OCI-LY3 (cell line): Measurements from ENCODE around the gene TOMM70.

Experiments used
- EZH2phosphoT487 ChIP-seq: fragments of 200-600 bp; shearing (Covaris generic); IDR thresholded peaks from 2 replicates; pipeline ENCODE4 v1.6.1; 2018; ENCODE audit warnings: antibody characterized with exemption, mixed run types, low read depth
- TF ChIP-seq, protein P1 (sequence below): fragments of 200-600, 300-600 bp; sonication (generic); IDR thresholded peaks from 2 replicates; pipeline ENCODE4 v1.5.1; 2014; ENCODE audit warnings: antibody characterized with exemption, low read length, low read depth

- TF ChIP-seq, protein P1, sequence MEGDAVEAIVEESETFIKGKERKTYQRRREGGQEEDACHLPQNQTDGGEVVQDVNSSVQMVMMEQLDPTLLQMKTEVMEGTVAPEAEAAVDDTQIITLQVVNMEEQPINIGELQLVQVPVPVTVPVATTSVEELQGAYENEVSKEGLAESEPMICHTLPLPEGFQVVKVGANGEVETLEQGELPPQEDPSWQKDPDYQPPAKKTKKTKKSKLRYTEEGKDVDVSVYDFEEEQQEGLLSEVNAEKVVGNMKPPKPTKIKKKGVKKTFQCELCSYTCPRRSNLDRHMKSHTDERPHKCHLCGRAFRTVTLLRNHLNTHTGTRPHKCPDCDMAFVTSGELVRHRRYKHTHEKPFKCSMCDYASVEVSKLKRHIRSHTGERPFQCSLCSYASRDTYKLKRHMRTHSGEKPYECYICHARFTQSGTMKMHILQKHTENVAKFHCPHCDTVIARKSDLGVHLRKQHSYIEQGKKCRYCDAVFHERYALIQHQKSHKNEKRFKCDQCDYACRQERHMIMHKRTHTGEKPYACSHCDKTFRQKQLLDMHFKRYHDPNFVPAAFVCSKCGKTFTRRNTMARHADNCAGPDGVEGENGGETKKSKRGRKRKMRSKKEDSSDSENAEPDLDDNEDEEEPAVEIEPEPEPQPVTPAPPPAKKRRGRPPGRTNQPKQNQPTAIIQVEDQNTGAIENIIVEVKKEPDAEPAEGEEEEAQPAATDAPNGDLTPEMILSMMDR: no peak
- TF ChIP-seq EZH2phosphoT487: no peak
Measured at GRCh38 chr3:100354850-100355249, 46.0 kb downstream of the TOMM70 start.
